OCI-LY1 (cell line): ENCODE results near the gene C11orf42.

ENCODE experiments used
- EZH2 ChIP-seq: fragments of 200-600 bp; sonication (generic), shearing (Covaris generic); IDR thresholded peaks from 2 replicates; pipeline ENCODE4 v1.8.0; 2017; ENCODE audit warnings: borderline replicate concordance, mixed run types, mild to moderate bottlenecking, antibody characterized with exemption, low read length, moderate library complexity, mixed read lengths
- TF ChIP-seq, protein P1 (sequence below): fragments of 200-600 bp; sonication (generic), shearing (Covaris generic); IDR thresholded peaks from 2 replicates; pipeline ENCODE4 v1.5.1; 2017; ENCODE audit warnings: mild to moderate bottlenecking, antibody characterized with exemption, low read length, moderate library complexity, mixed read lengths

DNA sequence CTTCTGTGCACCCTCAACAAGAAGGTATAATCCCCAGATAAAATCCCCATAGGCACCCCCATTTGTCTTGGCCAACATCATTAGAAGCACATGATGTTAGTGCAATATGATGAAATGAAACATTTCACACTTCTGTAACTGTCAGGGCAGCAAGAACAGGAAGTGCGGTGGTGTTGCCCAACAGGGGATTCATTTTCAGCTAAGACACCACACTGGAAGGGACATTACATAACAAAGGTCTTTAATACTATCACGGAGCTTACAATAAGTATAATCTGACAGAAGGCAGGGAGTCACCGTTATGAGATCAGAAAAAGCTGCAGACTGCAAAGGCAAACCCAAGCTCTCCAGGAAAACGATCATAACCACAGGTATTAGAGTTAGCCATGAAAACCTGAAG lies 4.4 kb upstream of the C11orf42 start:
- TF ChIP-seq, protein P1, sequence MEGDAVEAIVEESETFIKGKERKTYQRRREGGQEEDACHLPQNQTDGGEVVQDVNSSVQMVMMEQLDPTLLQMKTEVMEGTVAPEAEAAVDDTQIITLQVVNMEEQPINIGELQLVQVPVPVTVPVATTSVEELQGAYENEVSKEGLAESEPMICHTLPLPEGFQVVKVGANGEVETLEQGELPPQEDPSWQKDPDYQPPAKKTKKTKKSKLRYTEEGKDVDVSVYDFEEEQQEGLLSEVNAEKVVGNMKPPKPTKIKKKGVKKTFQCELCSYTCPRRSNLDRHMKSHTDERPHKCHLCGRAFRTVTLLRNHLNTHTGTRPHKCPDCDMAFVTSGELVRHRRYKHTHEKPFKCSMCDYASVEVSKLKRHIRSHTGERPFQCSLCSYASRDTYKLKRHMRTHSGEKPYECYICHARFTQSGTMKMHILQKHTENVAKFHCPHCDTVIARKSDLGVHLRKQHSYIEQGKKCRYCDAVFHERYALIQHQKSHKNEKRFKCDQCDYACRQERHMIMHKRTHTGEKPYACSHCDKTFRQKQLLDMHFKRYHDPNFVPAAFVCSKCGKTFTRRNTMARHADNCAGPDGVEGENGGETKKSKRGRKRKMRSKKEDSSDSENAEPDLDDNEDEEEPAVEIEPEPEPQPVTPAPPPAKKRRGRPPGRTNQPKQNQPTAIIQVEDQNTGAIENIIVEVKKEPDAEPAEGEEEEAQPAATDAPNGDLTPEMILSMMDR = no peak
- TF ChIP-seq EZH2 = no peak
